Mucosa of rectum (tissue), 2 donors: ENCODE measurements around the gene CDC42BPB.
A peak's percentile ranks its signal among the peaks of the same experiment; 100 is the strongest.

Experiments used
- H3K27ac ChIP-seq, 2 donors: one replicate each; pipeline ENCODE4 v1.7.0; 2013; ENCODE audit warnings: inconsistent platforms in 2 of 2, low read depth in 2 of 2, low read length in 2 of 2
- H3K27me3 ChIP-seq, 2 donors: one replicate each; pipeline ENCODE4 v1.7.0; 2013; ENCODE audit warnings: low read length in 2 of 2; ENCODE audit not compliant: control insufficient read depth in 2 of 2, insufficient read depth in 2 of 2
- H3K36me3 ChIP-seq, 2 donors: one replicate each; pipeline ENCODE4 v1.7.0; 2013; ENCODE audit warnings: low read length in 2 of 2; ENCODE audit not compliant: control insufficient read depth in 2 of 2, insufficient read depth in 2 of 2
- H3K4me1 ChIP-seq, 2 donors: one replicate each; pipeline ENCODE4 v1.7.0; 2013; ENCODE audit warnings: low read length in 2 of 2, mild to moderate bottlenecking in 1 of 2; ENCODE audit not compliant: control insufficient read depth in 2 of 2, insufficient read depth in 2 of 2
- H3K4me3 ChIP-seq, 2 donors: one replicate each; pipeline ENCODE4 v1.7.0; 2013; ENCODE audit warnings: low read length in 2 of 2
- H3K9ac ChIP-seq, 2 donors: one replicate each; pipeline ENCODE4 v1.7.0; 2013; ENCODE audit warnings: low read length in 2 of 2, low read depth in 1 of 2, mild to moderate bottlenecking in 1 of 2
- H3K9me3 ChIP-seq, 2 donors: one replicate each; pipeline ENCODE4 v1.7.0; 2013; ENCODE audit warnings: low read length in 2 of 2; ENCODE audit not compliant: control insufficient read depth in 2 of 2
- donor health status: healthy.
- donor health status: Normal muscosa, but diverticular disease.

The CDC42BPB gene

DNA sequence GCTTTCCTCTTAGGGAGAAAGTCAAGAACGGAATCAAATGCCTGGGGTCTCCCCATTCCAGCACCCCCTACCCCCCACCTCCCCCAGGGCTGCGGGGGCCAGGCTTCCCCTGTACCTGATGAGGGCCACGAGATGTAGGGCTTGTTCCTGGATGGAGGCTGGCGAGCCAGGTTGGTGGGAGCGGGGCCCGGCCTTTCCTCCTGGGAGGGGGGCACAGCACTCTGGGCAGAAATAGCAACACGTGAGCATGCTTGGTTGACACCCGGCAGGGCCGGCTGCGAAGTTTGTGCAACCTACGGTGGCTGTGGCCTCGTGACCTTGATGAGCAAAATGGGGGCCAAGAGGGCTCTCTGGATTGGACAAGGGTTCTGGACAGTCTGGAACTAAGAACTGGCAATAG, 119.2 kb downstream of the CDC42BPB start:
- no peak overlapping the region for H3K27ac ChIP-seq
- no peaks in the 10 kb centered on the region for H3K9me3 ChIP-seq
- H3K36me3 ChIP-seq: peaks cover 37 to 41% of the 10 kb centered on the region in 2 donors
- no peak overlapping the region for H3K9ac ChIP-seq
- no peaks in the 10 kb centered on the region for H3K27me3 ChIP-seq
- H3K4me3 ChIP-seq: no peak overlapping the region
- H3K4me1 ChIP-seq: peaks cover 0 to 7% of the 10 kb centered on the region in 2 donors

DNA sequence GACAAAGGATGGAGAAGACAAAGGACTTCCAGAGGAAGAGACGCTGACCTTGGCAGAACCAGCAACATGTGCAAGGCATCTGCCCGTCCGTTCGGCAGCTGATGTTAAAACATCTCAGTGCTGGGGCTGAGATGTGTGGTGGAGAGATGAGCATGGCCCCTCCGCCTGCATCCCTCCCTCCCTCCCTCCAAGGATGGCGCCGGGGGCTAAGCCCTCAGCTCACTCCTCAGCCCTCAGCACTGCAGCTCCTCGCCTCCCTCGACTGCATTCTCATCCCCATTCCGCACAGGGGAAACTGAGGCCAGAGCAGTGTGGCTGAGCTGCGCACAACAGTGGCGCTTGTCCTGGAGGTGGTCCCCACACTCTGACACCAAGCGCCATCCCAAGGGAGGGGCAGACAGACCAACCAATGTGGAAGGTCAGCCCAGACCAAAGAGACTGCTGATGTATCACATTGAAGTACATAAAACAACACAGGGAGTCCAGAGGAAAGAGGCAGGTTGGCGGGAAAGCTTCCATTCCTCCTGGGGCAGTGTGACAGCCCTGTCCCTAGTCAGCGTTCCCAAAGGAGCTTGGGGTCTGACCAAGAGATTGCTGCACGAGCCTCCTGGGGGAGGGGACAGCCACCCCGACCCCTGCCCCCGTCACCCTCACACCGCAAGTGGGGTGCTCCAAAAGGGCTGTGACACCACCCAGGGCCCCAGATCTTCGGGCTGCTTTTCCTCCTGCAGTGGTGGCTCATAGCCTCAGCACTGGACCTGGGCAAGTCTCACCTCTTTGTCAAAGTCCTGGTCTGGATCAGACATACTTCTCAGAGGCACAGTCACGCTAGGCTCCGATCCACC, 119.8 kb downstream of the CDC42BPB start:
- Histone ChIP-seq H3K4me1 (peaks cover 0 to 7% of the 10 kb centered on the region in 2 donors), H3K27me3 (no peaks in the 10 kb centered on the region), H3K27ac (no peak overlapping the region), H3K4me3 (no peak overlapping the region), H3K9ac (no peak overlapping the region), H3K36me3 (peaks cover 39 to 42% of the 10 kb centered on the region in 2 donors), H3K9me3 (no peaks in the 10 kb centered on the region)

DNA sequence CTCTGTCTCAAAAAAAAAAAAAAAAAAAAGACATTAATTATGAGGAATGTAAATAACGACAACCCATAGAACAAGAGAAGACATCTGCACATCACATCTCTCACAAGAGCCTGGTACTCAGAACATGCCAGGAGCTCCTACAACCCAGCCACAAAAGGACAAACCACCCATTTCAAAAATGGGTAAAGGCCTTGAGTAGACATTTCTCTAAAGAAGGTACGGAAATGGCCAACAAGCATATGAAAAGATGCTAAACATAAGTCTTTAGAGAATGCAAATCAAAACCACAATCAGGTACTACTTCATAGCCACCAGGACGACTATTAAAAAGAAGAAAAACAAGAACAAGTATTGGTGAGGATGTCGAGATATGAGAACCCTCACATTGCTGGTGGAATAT, 121.6 kb downstream of the CDC42BPB start:
- Histone ChIP-seq H3K27me3 (no peaks in the 10 kb centered on the region), H3K27ac (no peak overlapping the region), H3K4me1 (peaks cover 0 to 4% of the 10 kb centered on the region in 2 donors), H3K9me3 (no peaks in the 10 kb centered on the region), H3K36me3 (peaks cover 37 to 44% of the 10 kb centered on the region in 2 donors), H3K9ac (no peak overlapping the region), H3K4me3 (no peak overlapping the region)

DNA sequence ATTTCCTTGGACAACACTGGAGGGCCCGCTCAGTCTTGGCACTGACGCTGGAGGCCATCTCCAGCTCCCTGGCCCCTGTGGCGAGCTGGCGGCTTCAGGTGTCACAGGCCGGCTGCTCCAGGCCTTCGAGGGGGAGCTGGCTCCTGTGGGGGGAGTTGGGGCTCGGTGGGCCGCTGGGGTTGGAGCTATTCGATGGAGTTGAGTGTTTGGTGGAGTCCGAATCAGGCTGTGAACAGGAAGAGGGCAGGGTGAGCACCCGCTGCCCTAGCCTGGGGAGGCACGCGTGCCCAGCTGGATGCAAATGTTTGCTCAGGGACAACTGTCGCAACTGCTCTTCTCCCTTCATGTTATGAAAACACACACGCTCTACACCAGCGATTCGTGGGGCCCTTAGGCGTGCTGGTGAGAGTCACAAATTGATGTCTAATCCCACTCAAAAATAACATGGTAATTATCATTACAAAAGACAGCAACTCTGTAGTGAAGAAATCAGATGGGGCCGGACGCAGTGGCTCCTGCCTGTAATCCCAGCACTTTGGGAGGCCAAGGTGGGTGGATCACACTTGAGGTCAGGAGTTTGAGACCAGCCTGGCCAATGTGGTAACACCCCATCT, 123.6 kb downstream of the CDC42BPB start:
- H3K4me3 ChIP-seq: no peak overlapping the region
- peaks cover 0 to 4% of the 10 kb centered on the region in 2 donors for H3K27me3 ChIP-seq
- peaks cover 30 to 32% of the 10 kb centered on the region in 2 donors for H3K36me3 ChIP-seq
- no peak overlapping the region for H3K27ac ChIP-seq
- no peak overlapping the region for H3K9ac ChIP-seq
- H3K9me3 ChIP-seq: no peaks in the 10 kb centered on the region
- H3K4me1 ChIP-seq: peaks cover 9 to 11% of the 10 kb centered on the region in 2 donors

DNA sequence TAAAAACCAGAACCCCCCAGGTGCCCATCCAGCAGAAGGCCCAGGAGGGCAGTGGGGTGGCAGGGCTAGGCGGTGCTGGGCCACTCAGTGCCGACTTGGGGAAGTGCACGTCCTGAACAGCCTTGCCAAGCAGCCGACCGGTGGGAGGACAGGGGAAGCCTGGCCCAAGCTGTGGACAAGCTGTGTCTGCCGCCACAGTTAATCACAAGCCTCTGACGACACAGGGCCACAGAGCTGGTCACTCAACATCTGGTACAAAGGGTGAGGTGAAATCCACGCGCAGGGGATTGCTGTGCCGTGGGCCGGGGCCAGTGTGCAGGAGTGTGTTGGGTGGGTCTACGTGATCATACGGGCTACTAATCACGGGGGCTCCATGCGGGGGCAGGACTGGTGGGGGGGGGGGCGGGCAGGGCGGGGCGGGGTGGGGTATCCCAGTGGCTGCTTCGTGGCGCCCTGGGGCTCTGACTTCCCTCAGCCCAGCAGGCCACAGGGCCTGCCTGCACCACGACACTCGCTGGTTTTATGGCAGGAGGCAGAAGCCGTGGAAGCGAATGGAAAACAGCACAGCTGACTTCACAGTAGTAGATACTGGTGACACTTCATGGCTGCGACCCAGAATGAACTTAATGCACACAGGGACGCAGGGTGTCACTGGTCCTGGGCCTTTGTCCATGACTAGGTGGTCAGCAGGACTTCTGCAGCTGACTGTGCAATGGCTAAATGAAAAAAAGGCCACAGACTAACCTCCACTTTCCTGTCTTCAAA, 124.7 kb downstream of the CDC42BPB start:
- H3K9ac ChIP-seq: no peak overlapping the region
- H3K36me3 ChIP-seq: peaks cover 23 to 25% of the 10 kb centered on the region in 2 donors
- no peak overlapping the region for H3K27ac ChIP-seq
- H3K9me3 ChIP-seq: no peaks in the 10 kb centered on the region
- H3K4me3 ChIP-seq: no peak overlapping the region
- H3K27me3 ChIP-seq: peaks cover 0 to 4% of the 10 kb centered on the region in 2 donors
- H3K4me1 ChIP-seq: peaks cover 12 to 18% of the 10 kb centered on the region in 2 donors

DNA sequence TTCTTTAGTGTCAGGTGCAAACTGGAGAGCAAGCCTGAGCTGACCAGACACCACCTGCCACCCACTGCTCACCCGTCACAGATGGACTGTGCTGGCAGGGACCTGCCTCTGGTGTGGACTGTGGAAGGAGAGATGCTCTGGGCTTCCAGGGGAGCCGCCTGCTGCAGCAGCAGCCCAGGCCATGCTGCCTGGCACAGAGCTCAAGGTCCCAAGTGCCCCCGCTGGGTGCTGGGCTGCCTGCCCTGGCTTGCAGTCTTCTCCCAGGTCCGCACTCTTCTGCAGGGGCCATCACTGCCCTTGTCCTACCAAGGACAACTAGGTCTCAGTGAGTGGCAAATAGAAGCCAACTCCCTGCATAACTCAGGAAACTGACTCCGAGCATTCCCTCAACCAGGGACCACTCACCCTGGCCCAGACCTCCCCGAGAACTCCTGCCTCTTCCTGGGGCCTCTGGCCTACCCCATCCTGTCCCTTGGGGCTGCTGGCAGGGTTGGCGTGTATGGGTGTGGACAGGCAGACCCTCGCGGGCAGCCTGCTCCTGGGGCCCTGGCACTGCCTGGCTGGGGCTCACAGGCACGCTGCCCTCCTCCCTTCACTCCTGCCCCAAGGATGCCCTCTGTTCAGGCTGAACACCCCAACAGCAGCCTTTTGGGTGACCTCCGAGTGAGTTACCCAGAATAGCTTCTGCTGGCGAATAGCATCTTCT, 125.6 kb downstream of the CDC42BPB start:
- no peak overlapping the region for H3K27ac ChIP-seq
- no peaks in the 10 kb centered on the region for H3K9me3 ChIP-seq
- peaks cover 0 to 4% of the 10 kb centered on the region in 2 donors for H3K27me3 ChIP-seq
- H3K4me1 ChIP-seq: peaks cover 17 to 18% of the 10 kb centered on the region in 2 donors
- peaks cover 19% of the 10 kb centered on the region in 2 donors for H3K36me3 ChIP-seq
- no peak overlapping the region for H3K9ac ChIP-seq
- H3K4me3 ChIP-seq: no peak overlapping the region

DNA sequence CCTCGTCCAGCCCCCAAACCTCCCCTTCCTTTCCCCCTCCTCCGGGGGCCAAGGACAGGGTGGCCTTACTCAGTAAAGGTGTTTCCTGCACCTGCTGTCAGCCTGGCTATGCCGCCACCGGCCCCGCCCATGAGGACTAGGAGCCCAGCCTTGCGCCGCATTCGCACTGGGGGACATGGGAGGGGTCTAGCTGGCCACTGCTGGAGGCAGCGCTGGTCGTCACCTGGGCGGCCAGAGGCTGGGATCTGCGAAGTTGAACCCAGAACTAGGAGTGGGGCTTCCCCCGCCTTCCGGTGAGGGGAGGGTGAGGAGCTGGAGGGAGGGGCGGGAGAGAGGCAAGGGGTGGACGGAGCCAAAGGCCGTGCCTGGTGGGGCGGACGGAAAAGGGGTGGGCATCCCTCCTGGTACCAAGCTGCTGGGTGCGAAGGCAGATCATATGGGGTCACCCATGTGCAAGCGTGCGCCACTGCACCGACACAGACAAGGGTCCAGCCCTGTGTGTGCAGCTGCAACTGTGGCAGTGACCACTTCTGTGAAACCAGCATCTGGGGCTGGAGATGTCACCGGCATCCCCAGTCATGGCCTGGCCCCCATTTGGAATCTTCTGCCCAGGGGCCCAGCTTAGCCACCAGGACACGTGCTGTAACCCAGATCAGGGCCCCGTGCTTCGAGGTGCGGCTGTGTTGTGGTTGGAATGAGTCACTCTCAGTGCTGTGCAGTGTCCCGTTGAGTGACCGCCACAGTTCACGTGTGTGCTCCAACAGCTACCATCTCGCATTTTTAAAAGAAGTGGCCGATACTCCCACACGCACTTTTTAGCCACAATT, 126.4 kb downstream of the CDC42BPB start:
- H3K4me3 ChIP-seq: peak overlapping the region; percentile 17 to 86
- H3K27me3 ChIP-seq: peaks cover 0 to 4% of the 10 kb centered on the region in 2 donors
- H3K4me1 ChIP-seq: peaks cover 18% of the 10 kb centered on the region in 2 donors
- H3K27ac ChIP-seq: peak overlapping the region; percentile 6 to 99
- peaks cover 19% of the 10 kb centered on the region in 2 donors for H3K36me3 ChIP-seq
- H3K9me3 ChIP-seq: no peaks in the 10 kb centered on the region
- H3K9ac ChIP-seq: peak overlapping the region in 1 of 2 donors; percentile 98

DNA sequence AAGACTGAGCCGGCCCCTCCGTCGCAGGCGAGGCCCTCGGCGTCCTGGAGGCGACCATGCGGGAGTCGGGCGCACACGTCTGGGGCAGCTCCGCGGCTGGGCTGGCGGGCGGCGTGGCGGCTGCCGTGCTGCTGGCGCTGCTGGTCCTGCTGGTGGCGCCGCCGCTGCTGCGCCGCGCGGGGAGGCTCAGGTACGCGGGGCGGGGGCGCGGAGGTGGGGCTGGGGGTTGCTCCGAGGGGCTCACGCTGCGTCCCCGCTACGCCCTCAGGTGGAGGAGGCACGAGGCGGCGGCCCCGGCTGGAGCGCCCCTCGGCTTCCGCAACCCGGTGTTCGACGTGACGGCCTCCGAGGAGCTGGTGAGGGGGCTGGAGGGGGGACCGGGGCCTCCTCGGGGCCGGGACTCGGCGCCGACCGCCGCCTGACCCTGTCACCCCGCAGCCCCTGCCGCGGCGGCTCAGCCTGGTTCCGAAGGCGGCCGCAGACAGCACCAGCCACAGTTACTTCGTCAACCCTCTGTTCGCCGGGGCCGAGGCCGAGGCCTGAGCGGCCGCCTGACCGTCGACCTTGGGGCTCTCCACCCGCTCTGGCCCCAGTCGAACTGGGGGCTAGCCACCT, 127.1 kb downstream of the CDC42BPB start:
- H3K27me3 ChIP-seq: peaks cover 0 to 4% of the 10 kb centered on the region in 2 donors
- peak overlapping the region in 1 of 2 donors; percentile 98 for H3K9ac ChIP-seq
- peak overlapping the region; percentile 74 to 86 for H3K4me3 ChIP-seq
- peaks cover 19% of the 10 kb centered on the region in 2 donors for H3K36me3 ChIP-seq
- H3K27ac ChIP-seq: peak overlapping the region; percentile 97 to 99
- H3K4me1 ChIP-seq: peaks cover 18% of the 10 kb centered on the region in 2 donors
- no peaks in the 10 kb centered on the region for H3K9me3 ChIP-seq
